Measurements from ENCODE around the gene INHA.

INHA gene

GRCh38 chr2:219591091-219591490 lies 19.0 kb downstream of the INHA start:
- TF ChIP-seq, protein P1, sequence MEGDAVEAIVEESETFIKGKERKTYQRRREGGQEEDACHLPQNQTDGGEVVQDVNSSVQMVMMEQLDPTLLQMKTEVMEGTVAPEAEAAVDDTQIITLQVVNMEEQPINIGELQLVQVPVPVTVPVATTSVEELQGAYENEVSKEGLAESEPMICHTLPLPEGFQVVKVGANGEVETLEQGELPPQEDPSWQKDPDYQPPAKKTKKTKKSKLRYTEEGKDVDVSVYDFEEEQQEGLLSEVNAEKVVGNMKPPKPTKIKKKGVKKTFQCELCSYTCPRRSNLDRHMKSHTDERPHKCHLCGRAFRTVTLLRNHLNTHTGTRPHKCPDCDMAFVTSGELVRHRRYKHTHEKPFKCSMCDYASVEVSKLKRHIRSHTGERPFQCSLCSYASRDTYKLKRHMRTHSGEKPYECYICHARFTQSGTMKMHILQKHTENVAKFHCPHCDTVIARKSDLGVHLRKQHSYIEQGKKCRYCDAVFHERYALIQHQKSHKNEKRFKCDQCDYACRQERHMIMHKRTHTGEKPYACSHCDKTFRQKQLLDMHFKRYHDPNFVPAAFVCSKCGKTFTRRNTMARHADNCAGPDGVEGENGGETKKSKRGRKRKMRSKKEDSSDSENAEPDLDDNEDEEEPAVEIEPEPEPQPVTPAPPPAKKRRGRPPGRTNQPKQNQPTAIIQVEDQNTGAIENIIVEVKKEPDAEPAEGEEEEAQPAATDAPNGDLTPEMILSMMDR (IDR thresholded peaks at IDR 0.05; ENCODE audit: control insufficient read depth, insufficient read depth, low read depth, low read length, missing control alignments): no peak
- DNase-seq (ENCODE audit: low read depth): no peak

DNA sequence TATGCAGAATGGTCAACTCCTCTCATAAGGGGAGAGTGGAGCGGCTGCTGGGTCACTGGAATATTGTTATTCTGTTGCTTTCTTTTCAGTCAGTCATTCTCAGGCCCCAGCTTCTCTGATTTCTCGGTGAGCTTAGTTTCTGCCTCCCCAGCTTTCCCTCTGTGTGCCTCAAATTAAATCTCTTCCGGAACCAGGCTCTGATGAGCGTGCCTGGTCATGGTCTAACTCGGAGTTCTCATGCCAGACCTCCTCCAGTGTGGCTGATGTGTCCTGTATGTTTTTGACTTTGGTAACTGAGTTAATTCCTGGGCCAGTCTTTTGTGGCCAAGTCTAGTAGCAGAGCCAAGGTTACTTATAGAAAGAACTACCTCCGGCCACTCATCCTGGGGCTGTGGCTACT lies 20.6 kb downstream of the INHA start:
- no peak for DNase-seq (ENCODE audit: low read depth)
- TF ChIP-seq, protein P1 (IDR thresholded peaks at IDR 0.05; ENCODE audit: control insufficient read depth, insufficient read depth, low read depth, low read length, missing control alignments): no peak
- H3K4me3 ChIP-seq (ENCODE audit: control insufficient read depth, low read depth, low read length): no peak overlapping the region

More at GRCh38 chr2:219591091-219591490, 19.0 kb downstream of the INHA start:
- no peak overlapping the region for H3K4me3 ChIP-seq (ENCODE audit: control insufficient read depth, low read depth, low read length)

- TF ChIP-seq, protein P1 (IDR thresholded peaks at IDR 0.05; ENCODE audit: control insufficient read depth, insufficient read depth, low read depth, low read length, missing control alignments): no peak
- no peak for DNase-seq (ENCODE audit: low read depth)
Observed at GRCh38 chr2:219593154-219593553, 21.0 kb downstream of the INHA start.

GRCh38 chr2:219595256-219595655 lies 23.1 kb downstream of the INHA start:
- TF ChIP-seq, protein P1 (IDR thresholded peaks at IDR 0.05; ENCODE audit: control insufficient read depth, insufficient read depth, low read depth, low read length, missing control alignments): no peak
- no peak overlapping the region for H3K4me3 ChIP-seq (ENCODE audit: control insufficient read depth, low read depth, low read length)
- no peak for DNase-seq (ENCODE audit: low read depth)

More at GRCh38 chr2:219593154-219593553, 21.0 kb downstream of the INHA start:
- no peak overlapping the region for H3K4me3 ChIP-seq (ENCODE audit: control insufficient read depth, low read depth, low read length)

- TF ChIP-seq, protein P1 (IDR thresholded peaks at IDR 0.05; ENCODE audit: control insufficient read depth, insufficient read depth, low read depth, low read length, missing control alignments): no peak
- H3K4me3 ChIP-seq (ENCODE audit: control insufficient read depth, low read depth, low read length): peak overlapping the region; percentile 92
- no peak for DNase-seq (ENCODE audit: low read depth)
Observed at GRCh38 chr2:219596954-219597551, 24.9 kb downstream of the INHA start.

DNA sequence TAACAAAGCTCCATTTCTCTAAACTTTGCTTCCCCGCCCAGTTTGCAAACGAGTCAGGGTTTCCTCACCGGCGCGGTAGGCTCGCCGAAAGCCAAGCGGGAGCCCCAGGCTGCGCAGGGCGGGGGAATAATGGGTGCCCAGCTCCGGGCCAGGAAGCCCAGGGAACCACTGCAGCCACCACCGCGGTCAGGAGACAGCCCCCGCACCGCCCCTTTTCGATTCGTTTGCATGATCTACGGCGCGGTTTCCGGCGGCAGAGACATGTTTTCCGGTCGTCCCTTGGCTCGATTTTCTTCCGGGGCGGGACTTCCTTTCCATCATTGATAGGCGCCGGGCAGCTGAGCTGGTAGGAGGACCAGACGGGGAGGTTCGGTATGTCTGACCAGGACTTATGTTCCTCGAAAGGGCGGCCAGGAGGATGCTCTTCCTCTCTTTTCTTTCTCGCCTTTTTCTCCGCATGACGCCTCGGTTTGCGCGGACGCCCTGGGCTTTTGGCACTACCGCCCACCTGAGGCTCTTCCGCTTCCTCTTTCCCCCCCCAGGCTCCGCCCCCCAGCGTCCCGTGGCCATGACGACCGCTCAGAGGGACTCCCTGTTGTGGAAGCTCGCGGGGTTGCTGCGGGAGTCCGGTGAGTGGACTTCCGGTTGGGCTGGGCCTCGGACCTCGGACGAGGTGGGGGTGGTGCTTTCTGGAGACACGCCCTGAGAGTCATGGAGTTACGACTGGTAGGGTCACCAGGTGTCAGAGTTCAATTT lies 25.6 kb downstream of the INHA start, which contains the start of gene STK11IP:
Gene STK11IP (plus strand): TSS at position 306 of the 756 bp plus-strand sequence. CDS start 263 bp downstream, at position 569.
- TF ChIP-seq, protein P1 (IDR thresholded peaks at IDR 0.05; ENCODE audit: control insufficient read depth, insufficient read depth, low read depth, low read length, missing control alignments): no peak
- peak; percentile 75 for DNase-seq (ENCODE audit: low read depth)

More for the DNA sequence above, 25.6 kb downstream of the INHA start, which contains the start of gene STK11IP:
- peak within 1 kb of the TSS; percentile 92 for H3K4me3 ChIP-seq (ENCODE audit: control insufficient read depth, low read depth, low read length)
